K562 (cell line): ENCODE measurements around the gene DENND2A. TPM values are rescaled to one million over a fixed set of nuclear protein-coding genes. Genes with fewer than 3 reads are reported as not detected.

ENCODE experiments used
- ATF6 ChIP-seq: sonication (generic); formaldehyde crosslinking; IDR thresholded peaks from 2 replicates; pipeline ENCODE4 v1.4.0; 2020; ENCODE audit warnings: mild to moderate bottlenecking, missing genetic modification reagents
- CHD2 ChIP-seq: IDR thresholded peaks from 2 replicates; pipeline ENCODE4 v1.6.1; 2011; ENCODE audit warnings: low read depth, low read length
- CHD7 ChIP-seq: fragments of 200-600 bp; sonication (generic); IDR thresholded peaks from one replicate; pipeline ENCODE4 v1.6.1; 2012; ENCODE audit warnings: mild to moderate bottlenecking, low read depth, low read length, inconsistent platforms
- MECOM ChIP-seq: fragments of 250-450 bp; sonication (Bioruptor Pico); IDR thresholded peaks from 2 replicates; pipeline ENCODE4 v1.8.0; 2022; ENCODE audit warnings: inconsistent platforms
- POLR3G ChIP-seq: IDR thresholded peaks from 2 replicates; pipeline ENCODE4 v1.6.1; 2011; ENCODE audit not compliant: insufficient read length, insufficient replicate concordance; ENCODE audit errors: extremely low read depth
- RREB1 ChIP-seq: fragments of 250-450 bp; sonication (Bioruptor Pico); IDR thresholded peaks from 2 replicates; pipeline ENCODE4 v1.4.0; 2020
- ZNF780A ChIP-seq: fragments of 250-450 bp; sonication (Bioruptor Pico); IDR thresholded peaks from 2 replicates; pipeline ENCODE4 v1.5.0; 2021; ENCODE audit warnings: mild to moderate bottlenecking
- polyA plus RNA-seq, 8 experiments: library from polyadenylated mRNA; depleted of rRNA in 4 of 8; stranded (reverse) in 5 of 8; unstranded in 3 of 8; fragments of >200 nt; fragmentation: Nextera tagmentation in 2 of 8; fragmentation: Illumina TruSeq in 1 of 8; extraction: Ambion mirVana in 2 of 8; extraction: Trizol in 1 of 8; gene quantifications; 2 replicates each; pipeline versions ENCODE4 v1.2.1 to v1.2.3, GENCODE V29; 2011 to 2014; ENCODE audit warnings: inconsistent platforms in 1 of 8, missing spikeins in 1 of 8
- total RNA-seq, 7 experiments: library from RNA; depleted of rRNA in 6 of 7; stranded (reverse); fragments of >200 nt in 6 of 7; fragmentation: Illumina TruSeq in 2 of 7; extraction: Trizol in 2 of 7; gene quantifications; 2 replicates each; pipeline versions ENCODE4 v1.2.1 to v1.2.3, GENCODE V29; 2011 to 2021; ENCODE audit warnings: low replicate concordance in 1 of 7

DENND2A gene
- total and polyA plus RNA-seq, 9 of the 15 experiments (the other 6 are each of a cell fraction or from before 2014, with no cell fraction given): not detected

GRCh38 chr7:140674899-140675701 lies 34.5 kb upstream of the DENND2A start (continued):
- TF ChIP-seq CHD7: no peak
- 0 out of 2 replicates have a peak, but pooled peaks have one; percentile 45 for TF ChIP-seq MECOM (CRISPR knock-in tag)
- TF ChIP-seq CHD2: no peak
- no peak for TF ChIP-seq ATF6 (CRISPR knock-in tag)
- TF ChIP-seq POLR3G: no peak
- TF ChIP-seq RREB1 (CRISPR knock-in tag): no peak
- no peak for TF ChIP-seq ZNF780A (CRISPR knock-in tag)
